Measurements from ENCODE around the gene LRRC37A. TPM values are rescaled to one million over a fixed set of nuclear protein-coding genes. Genes with fewer than 3 reads are reported as not detected.
"Not testable (repeated sequence)": the region's sequence is repeated elsewhere in the genome, so short reads cannot be mapped to it uniquely, and the experiment has no call there.

LRRC37A gene
- total and polyA plus RNA-seq, 4 donors: 1.0 to 7.7 (median 3.4) TPM

- H3K27ac ChIP-seq (ENCODE audit: low read depth in 1 of 2, low read length in 2 of 2); H3K36me3 ChIP-seq (ENCODE audit: control insufficient read depth in 1 of 2, insufficient read depth in 2 of 2, low read length in 1 of 2); H3K9me3 ChIP-seq (ENCODE audit: control insufficient read depth, low read length); DNase-seq; H3K4me1 ChIP-seq (ENCODE audit: control insufficient read depth in 1 of 2, insufficient read depth in 2 of 2, low read length in 2 of 2); ATAC-seq (ENCODE audit: low FRiP score); H3K4me3 ChIP-seq (ENCODE audit: low read length in 2 of 2); H3K27me3 ChIP-seq (ENCODE audit: control insufficient read depth in 1 of 2, insufficient read depth in 2 of 2, low read length in 1 of 2); intact Hi-C loops (cut with DNase I): not testable (repeated sequence)
- no CpG with 5 or more reads among the region's 7 CpGs for WGBS, 2 donors
Measured at GRCh38 chr17:46373418-46373817, 78.5 kb downstream of the LRRC37A start.

GRCh38 chr17:46383118-46383517 is 88.2 kb downstream of the LRRC37A start:
- H3K27me3 ChIP-seq (ENCODE audit: control insufficient read depth in 1 of 2, insufficient read depth in 2 of 2, low read length in 1 of 2); H3K27ac ChIP-seq (ENCODE audit: low read depth in 1 of 2, low read length in 2 of 2); H3K36me3 ChIP-seq (ENCODE audit: control insufficient read depth in 1 of 2, insufficient read depth in 2 of 2, low read length in 1 of 2); DNase-seq; H3K9me3 ChIP-seq (ENCODE audit: control insufficient read depth, low read length); H3K4me3 ChIP-seq (ENCODE audit: low read length in 2 of 2); intact Hi-C loops (cut with DNase I); H3K4me1 ChIP-seq (ENCODE audit: control insufficient read depth in 1 of 2, insufficient read depth in 2 of 2, low read length in 2 of 2); ATAC-seq (ENCODE audit: low FRiP score): not testable (repeated sequence)
- 98 to 99% methylated on average over 3 of the region's 4 CpGs for WGBS, 2 donors

GRCh38 chr17:46385491-46385890 is 90.6 kb downstream of the LRRC37A start:
- H3K36me3 ChIP-seq (ENCODE audit: control insufficient read depth in 1 of 2, insufficient read depth in 2 of 2, low read length in 1 of 2); DNase-seq; H3K4me3 ChIP-seq (ENCODE audit: low read length in 2 of 2); H3K4me1 ChIP-seq (ENCODE audit: control insufficient read depth in 1 of 2, insufficient read depth in 2 of 2, low read length in 2 of 2); H3K27ac ChIP-seq (ENCODE audit: low read depth in 1 of 2, low read length in 2 of 2); intact Hi-C loops (cut with DNase I); ATAC-seq (ENCODE audit: low FRiP score); H3K9me3 ChIP-seq (ENCODE audit: control insufficient read depth, low read length); H3K27me3 ChIP-seq (ENCODE audit: control insufficient read depth in 1 of 2, insufficient read depth in 2 of 2, low read length in 1 of 2): not testable (repeated sequence)

Other genes with a start within 250 kb of the LRRC37A start
- gene KANSL1, start 101.7 kb upstream of the LRRC37A start, total RNA-seq: 100 to 1,000 TPM in 1 of 2 donors, 10 to 100 TPM in 1; 94.1 to 109 TPM
- 10 to 100 TPM in 1 of 2 donors, 1 to 10 TPM in 1; 6.5 to 18.7 TPM for gene KANSL1, start 101.7 kb upstream of the LRRC37A start, polyA plus RNA-seq
- 10 to 100 TPM in 1 of 2 donors, 1 to 10 TPM in 1; 9.4 to 16.3 TPM for gene ARL17B, start 66.6 kb downstream of the LRRC37A start, total RNA-seq
- 10 to 100 TPM in 1 of 2 donors, 1 to 10 TPM in 1; 6.0 to 19.9 TPM for gene ARL17B, start 66.6 kb downstream of the LRRC37A start, polyA plus RNA-seq
- 10 to 100 TPM; 11.1 to 15.7 TPM for gene LRRC37A2, start 217.3 kb downstream of the LRRC37A start, total RNA-seq
- gene LRRC37A2, start 217.3 kb downstream of the LRRC37A start, polyA plus RNA-seq: 1 to 10 TPM in 1 of 2 donors, under 1 TPM in 1; 0.13 to 3.6 TPM

Data from aorta (tissue), 5 donors.